Measurements from ENCODE around the gene VPS35. TPM values are rescaled to one million over a fixed set of nuclear protein-coding genes. Genes with fewer than 3 reads are reported as not detected.

VPS35 gene
- 155 and 157 TPM in 2 replicates for polyA plus RNA-seq
- polyA minus RNA-seq: 214 and 215 TPM in 2 replicates

DNA sequence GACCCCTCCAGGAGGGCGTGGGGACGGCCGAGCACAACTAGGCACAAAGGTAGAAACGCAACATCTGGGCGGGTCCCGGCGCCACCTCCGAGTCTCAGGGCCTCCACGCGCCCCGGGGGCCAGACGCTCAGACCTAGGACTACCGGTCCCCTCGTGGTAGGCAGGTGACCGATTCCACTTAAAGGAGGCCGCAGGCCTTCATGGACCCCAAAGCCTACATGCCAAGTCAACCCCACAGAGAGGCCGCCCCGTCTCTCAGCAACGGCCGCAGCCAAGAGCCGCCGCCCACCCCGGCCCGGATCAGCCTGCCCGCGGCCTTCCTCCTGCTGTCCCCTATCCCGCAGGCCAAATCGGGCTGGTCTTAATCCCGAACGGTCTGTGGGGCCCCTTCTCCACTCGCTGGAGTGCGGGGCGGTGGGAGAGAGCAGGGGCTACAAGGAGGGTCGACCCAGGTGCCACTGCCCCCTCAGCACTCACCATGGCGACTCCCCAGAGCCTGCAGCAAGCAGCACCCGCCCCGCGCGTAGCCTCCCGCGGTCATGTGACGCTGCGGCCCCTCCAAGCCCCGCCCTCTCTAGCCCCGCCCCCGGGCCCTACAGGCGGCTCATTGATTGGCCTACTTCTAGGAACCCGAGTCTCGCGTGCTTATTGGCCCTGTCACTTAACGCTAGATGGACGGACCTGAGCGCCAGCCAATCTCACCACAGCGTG is at the start of gene VPS35:
VPS35 (minus strand) TSS at position 525 of the 711 bp plus-strand sequence; CDS start at position 480, 45 bp downstream.
- no peaks in the 10 kb centered on the region for H3K36me3 ChIP-seq (ENCODE audit: insufficient read depth, low read length)
- H3F3A ChIP-seq (ENCODE audit: insufficient read depth, low read length, poor library complexity, severe bottlenecking): no peaks in the 10 kb centered on the region
- H3K27ac ChIP-seq (ENCODE audit: low read length): peak within 1 kb of the TSS; percentile 90
- no peaks in the 10 kb centered on the region for H3K27me3 ChIP-seq (ENCODE audit: insufficient read depth, low read depth, low read length)
- no peaks in the 10 kb centered on the region for H3K9me3 ChIP-seq (ENCODE audit: low read length)
- TF ChIP-seq MXI1 (conservative IDR thresholded peaks at IDR 0.05; ENCODE audit: poor library complexity, severe bottlenecking) (peak; percentile 66), EP300 (conservative IDR thresholded peaks at IDR 0.05; ENCODE audit: poor library complexity, severe bottlenecking) (no peak), EZH2 (IDR thresholded peaks at IDR 0.05; ENCODE audit: borderline replicate concordance, insufficient read depth, low read length, poor library complexity, severe bottlenecking) (no peak), SMC3 (conservative IDR thresholded peaks at IDR 0.05; ENCODE audit: poor library complexity) (no peak), RAD21 (conservative IDR thresholded peaks at IDR 0.05) (peak; percentile 9), POLR2AphosphoS5 (IDR thresholded peaks at IDR 0.05) (peak; percentile 97), TAF1 (IDR thresholded peaks at IDR 0.05; ENCODE audit: low read depth) (no peak)
- TF ChIP-seq, protein P1, sequence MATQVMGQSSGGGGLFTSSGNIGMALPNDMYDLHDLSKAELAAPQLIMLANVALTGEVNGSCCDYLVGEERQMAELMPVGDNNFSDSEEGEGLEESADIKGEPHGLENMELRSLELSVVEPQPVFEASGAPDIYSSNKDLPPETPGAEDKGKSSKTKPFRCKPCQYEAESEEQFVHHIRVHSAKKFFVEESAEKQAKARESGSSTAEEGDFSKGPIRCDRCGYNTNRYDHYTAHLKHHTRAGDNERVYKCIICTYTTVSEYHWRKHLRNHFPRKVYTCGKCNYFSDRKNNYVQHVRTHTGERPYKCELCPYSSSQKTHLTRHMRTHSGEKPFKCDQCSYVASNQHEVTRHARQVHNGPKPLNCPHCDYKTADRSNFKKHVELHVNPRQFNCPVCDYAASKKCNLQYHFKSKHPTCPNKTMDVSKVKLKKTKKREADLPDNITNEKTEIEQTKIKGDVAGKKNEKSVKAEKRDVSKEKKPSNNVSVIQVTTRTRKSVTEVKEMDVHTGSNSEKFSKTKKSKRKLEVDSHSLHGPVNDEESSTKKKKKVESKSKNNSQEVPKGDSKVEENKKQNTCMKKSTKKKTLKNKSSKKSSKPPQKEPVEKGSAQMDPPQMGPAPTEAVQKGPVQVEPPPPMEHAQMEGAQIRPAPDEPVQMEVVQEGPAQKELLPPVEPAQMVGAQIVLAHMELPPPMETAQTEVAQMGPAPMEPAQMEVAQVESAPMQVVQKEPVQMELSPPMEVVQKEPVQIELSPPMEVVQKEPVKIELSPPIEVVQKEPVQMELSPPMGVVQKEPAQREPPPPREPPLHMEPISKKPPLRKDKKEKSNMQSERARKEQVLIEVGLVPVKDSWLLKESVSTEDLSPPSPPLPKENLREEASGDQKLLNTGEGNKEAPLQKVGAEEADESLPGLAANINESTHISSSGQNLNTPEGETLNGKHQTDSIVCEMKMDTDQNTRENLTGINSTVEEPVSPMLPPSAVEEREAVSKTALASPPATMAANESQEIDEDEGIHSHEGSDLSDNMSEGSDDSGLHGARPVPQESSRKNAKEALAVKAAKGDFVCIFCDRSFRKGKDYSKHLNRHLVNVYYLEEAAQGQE (IDR thresholded peaks at IDR 0.05; ENCODE audit: borderline replicate concordance): peak; percentile 83
- TF ChIP-seq, protein P2, sequence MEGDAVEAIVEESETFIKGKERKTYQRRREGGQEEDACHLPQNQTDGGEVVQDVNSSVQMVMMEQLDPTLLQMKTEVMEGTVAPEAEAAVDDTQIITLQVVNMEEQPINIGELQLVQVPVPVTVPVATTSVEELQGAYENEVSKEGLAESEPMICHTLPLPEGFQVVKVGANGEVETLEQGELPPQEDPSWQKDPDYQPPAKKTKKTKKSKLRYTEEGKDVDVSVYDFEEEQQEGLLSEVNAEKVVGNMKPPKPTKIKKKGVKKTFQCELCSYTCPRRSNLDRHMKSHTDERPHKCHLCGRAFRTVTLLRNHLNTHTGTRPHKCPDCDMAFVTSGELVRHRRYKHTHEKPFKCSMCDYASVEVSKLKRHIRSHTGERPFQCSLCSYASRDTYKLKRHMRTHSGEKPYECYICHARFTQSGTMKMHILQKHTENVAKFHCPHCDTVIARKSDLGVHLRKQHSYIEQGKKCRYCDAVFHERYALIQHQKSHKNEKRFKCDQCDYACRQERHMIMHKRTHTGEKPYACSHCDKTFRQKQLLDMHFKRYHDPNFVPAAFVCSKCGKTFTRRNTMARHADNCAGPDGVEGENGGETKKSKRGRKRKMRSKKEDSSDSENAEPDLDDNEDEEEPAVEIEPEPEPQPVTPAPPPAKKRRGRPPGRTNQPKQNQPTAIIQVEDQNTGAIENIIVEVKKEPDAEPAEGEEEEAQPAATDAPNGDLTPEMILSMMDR (IDR thresholded peaks at IDR 0.05; ENCODE audit: poor library complexity, severe bottlenecking): peak; percentile 65
- peaks cover 67% of the 10 kb centered on the region for H3K79me2 ChIP-seq (replicated peaks; ENCODE audit: insufficient read depth, low read length)
- H3K9me2 ChIP-seq (ENCODE audit: insufficient read depth, low read length): no peaks in the 10 kb centered on the region
- H4K20me1 ChIP-seq (ENCODE audit: insufficient read depth): no peaks in the 10 kb centered on the region
- peak within 1 kb of the TSS; percentile 77 for H3K4me3 ChIP-seq (ENCODE audit: low read length)
- H3K9ac ChIP-seq (ENCODE audit: low read length): peak within 1 kb of the TSS; percentile 92
- peak within 1 kb of the TSS; percentile 97 for H3K4me2 ChIP-seq (ENCODE audit: low read length)
- H2AFZ ChIP-seq (ENCODE audit: low read depth, low read length): peak within 1 kb of the TSS; percentile 92

DNA sequence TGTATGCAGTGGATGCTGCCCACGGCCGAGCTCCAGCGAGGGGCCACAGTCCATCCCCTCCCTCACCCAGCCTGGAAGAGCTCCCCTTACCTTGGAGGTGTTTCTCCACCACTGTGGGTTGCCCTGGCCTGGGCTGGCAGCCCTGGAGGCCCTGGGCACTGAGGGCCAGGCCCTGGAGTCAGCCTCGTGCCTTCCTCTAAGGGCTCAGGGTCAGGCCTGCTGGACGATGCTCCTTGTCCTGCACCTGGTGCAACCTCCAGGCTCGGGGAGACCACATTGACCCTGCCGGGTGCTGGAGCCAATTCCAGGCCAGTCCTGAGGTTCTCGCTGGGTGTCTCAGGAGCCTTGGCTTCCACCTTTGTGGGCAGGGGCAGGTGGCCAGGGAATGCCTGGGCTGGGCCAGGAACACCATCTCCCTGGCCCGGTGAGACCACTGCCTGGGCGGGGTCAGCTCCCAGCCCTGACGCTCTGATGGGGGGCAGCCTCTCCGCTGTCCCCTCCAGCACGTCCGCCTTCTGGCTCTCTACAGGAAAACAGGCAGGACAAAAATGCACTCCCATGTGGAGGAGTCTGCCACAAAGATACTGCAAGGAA is 48.7 kb upstream of the VPS35 start:
- no peaks in the 10 kb centered on the region for H3K9me3 ChIP-seq (ENCODE audit: low read length)
- no peaks in the 10 kb centered on the region for H3F3A ChIP-seq (ENCODE audit: insufficient read depth, low read length, poor library complexity, severe bottlenecking)
- H3K4me3 ChIP-seq (ENCODE audit: low read length): no peak overlapping the region
- H3K79me2 ChIP-seq (replicated peaks; ENCODE audit: insufficient read depth, low read length): no peaks in the 10 kb centered on the region
- no peak overlapping the region for H2AFZ ChIP-seq (ENCODE audit: low read depth, low read length)
- no peaks in the 10 kb centered on the region for H3K27me3 ChIP-seq (ENCODE audit: insufficient read depth, low read depth, low read length)
- TF ChIP-seq EP300 (conservative IDR thresholded peaks at IDR 0.05; ENCODE audit: poor library complexity, severe bottlenecking) (no peak), MXI1 (conservative IDR thresholded peaks at IDR 0.05; ENCODE audit: poor library complexity, severe bottlenecking) (no peak), SMC3 (conservative IDR thresholded peaks at IDR 0.05; ENCODE audit: poor library complexity) (no peak), TAF1 (IDR thresholded peaks at IDR 0.05; ENCODE audit: low read depth) (no peak), POLR2AphosphoS5 (IDR thresholded peaks at IDR 0.05) (no peak), RAD21 (conservative IDR thresholded peaks at IDR 0.05) (no peak), EZH2 (IDR thresholded peaks at IDR 0.05; ENCODE audit: borderline replicate concordance, insufficient read depth, low read length, poor library complexity, severe bottlenecking) (no peak)
- TF ChIP-seq, protein P1 (IDR thresholded peaks at IDR 0.05; ENCODE audit: borderline replicate concordance): no peak
- TF ChIP-seq, protein P2 (IDR thresholded peaks at IDR 0.05; ENCODE audit: poor library complexity, severe bottlenecking): no peak
- no peaks in the 10 kb centered on the region for H3K9me2 ChIP-seq (ENCODE audit: insufficient read depth, low read length)
- no peak overlapping the region for H3K9ac ChIP-seq (ENCODE audit: low read length)
- H4K20me1 ChIP-seq (ENCODE audit: insufficient read depth): no peaks in the 10 kb centered on the region
- no peak overlapping the region for H3K4me2 ChIP-seq (ENCODE audit: low read length)
- no peaks in the 10 kb centered on the region for H3K36me3 ChIP-seq (ENCODE audit: insufficient read depth, low read length)
- H3K27ac ChIP-seq (ENCODE audit: low read length): no peak overlapping the region
